ENCODE data around the gene ASS1. TPM values are rescaled to one million over a fixed set of nuclear protein-coding genes. Genes with fewer than 3 reads are reported as not detected.

ASS1 gene
- total and polyA plus RNA-seq, 2 of the 13 experiments (the other 11 are each of a cell fraction or from before 2014, with no cell fraction given): 77.6 to 122 TPM

DNA sequence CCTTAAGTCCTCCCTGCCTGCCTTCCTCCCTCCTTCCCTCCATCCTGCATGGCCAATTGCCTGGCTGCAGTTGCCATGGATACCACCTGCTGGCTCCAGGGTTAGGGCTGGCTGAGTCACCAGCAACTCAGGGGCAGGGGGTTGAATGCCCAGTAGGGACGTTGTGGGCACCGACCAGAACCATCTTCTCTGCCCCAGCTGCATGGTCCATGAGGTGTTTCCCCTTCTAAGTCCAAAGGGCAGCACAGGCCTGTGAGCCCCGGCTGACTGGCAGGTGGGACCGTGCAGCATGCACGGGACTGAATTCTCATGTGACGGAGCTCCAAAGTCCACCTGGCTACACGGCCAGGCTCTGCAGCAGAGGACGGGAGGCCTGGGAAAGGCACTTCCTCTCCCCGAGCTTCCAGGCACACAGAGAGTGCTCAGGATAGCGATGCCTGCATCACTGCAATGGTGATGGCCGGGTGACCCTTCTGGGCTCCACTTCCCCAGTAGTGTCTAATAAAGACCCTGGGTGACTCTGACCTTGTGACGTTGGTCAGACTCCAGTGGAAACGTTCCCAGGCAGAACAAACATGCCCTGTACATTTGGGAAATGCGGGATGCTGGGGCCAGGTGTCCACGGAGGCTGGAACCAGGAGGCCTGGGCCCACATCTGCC is 5.7 kb downstream of the ASS1 start (continued):
- peak; percentile 53; the same call in 1 of the 3 replicates for TF ChIP-seq MXI1 (IDR thresholded peaks at IDR 0.05; ENCODE audit: borderline replicate concordance, low read depth, low read length)
- TF ChIP-seq MATR3 (CRISPR knock-in tag; IDR thresholded peaks at IDR 0.05): no peak
- TF ChIP-seq ISL2 (CRISPR knock-in tag; IDR thresholded peaks at IDR 0.05): peak; percentile 76
- TF ChIP-seq ZNF292 (CRISPR knock-in tag; IDR thresholded peaks at IDR 0.05; ENCODE audit: borderline replicate concordance, low read depth): peak; percentile 68; the same call in 1 of the 2 replicates
- TF ChIP-seq GATAD2A (CRISPR knock-in tag; IDR thresholded peaks at IDR 0.05): peak; percentile 94
- no peak for TF ChIP-seq ZNF530 (CRISPR knock-in tag; IDR thresholded peaks at IDR 0.05; ENCODE audit: low read depth)
- TF ChIP-seq, protein P1, sequence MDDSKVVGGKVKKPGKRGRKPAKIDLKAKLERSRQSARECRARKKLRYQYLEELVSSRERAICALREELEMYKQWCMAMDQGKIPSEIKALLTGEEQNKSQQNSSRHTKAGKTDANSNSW (CRISPR knock-in tag; IDR thresholded peaks at IDR 0.05; ENCODE audit: borderline replicate concordance): peak; percentile 78; the same call in 1 of the 2 replicates
- TF ChIP-seq, protein P2, sequence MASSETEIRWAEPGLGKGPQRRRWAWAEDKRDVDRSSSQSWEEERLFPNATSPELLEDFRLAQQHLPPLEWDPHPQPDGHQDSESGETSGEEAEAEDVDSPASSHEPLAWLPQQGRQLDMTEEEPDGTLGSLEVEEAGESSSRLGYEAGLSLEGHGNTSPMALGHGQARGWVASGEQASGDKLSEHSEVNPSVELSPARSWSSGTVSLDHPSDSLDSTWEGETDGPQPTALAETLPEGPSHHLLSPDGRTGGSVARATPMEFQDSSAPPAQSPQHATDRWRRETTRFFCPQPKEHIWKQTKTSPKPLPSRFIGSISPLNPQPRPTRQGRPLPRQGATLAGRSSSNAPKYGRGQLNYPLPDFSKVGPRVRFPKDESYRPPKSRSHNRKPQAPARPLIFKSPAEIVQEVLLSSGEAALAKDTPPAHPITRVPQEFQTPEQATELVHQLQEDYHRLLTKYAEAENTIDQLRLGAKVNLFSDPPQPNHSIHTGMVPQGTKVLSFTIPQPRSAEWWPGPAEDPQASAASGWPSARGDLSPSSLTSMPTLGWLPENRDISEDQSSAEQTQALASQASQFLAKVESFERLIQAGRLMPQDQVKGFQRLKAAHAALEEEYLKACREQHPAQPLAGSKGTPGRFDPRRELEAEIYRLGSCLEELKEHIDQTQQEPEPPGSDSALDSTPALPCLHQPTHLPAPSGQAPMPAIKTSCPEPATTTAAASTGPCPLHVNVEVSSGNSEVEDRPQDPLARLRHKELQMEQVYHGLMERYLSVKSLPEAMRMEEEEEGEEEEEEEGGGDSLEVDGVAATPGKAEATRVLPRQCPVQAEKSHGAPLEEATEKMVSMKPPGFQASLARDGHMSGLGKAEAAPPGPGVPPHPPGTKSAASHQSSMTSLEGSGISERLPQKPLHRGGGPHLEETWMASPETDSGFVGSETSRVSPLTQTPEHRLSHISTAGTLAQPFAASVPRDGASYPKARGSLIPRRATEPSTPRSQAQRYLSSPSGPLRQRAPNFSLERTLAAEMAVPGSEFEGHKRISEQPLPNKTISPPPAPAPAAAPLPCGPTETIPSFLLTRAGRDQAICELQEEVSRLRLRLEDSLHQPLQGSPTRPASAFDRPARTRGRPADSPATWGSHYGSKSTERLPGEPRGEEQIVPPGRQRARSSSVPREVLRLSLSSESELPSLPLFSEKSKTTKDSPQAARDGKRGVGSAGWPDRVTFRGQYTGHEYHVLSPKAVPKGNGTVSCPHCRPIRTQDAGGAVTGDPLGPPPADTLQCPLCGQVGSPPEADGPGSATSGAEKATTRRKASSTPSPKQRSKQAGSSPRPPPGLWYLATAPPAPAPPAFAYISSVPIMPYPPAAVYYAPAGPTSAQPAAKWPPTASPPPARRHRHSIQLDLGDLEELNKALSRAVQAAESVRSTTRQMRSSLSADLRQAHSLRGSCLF (CRISPR knock-in tag; IDR thresholded peaks at IDR 0.05; ENCODE audit: borderline replicate concordance): no peak; the same call in 1 of the 2 replicates
- TF ChIP-seq SIX1 (CRISPR knock-in tag; IDR thresholded peaks at IDR 0.05; ENCODE audit: borderline replicate concordance): peak; percentile 54; the same call in 1 of the 2 replicates
- TF ChIP-seq, protein P3, sequence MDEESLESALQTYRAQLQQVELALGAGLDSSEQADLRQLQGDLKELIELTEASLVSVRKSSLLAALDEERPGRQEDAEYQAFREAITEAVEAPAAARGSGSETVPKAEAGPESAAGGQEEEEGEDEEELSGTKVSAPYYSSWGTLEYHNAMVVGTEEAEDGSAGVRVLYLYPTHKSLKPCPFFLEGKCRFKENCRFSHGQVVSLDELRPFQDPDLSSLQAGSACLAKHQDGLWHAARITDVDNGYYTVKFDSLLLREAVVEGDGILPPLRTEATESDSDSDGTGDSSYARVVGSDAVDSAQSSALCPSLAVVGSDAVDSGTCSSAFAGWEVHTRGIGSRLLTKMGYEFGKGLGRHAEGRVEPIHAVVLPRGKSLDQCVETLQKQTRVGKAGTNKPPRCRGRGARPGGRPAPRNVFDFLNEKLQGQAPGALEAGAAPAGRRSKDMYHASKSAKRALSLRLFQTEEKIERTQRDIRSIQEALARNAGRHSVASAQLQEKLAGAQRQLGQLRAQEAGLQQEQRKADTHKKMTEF (CRISPR knock-in tag; IDR thresholded peaks at IDR 0.05): peak; percentile 92
- TF ChIP-seq, protein P4, sequence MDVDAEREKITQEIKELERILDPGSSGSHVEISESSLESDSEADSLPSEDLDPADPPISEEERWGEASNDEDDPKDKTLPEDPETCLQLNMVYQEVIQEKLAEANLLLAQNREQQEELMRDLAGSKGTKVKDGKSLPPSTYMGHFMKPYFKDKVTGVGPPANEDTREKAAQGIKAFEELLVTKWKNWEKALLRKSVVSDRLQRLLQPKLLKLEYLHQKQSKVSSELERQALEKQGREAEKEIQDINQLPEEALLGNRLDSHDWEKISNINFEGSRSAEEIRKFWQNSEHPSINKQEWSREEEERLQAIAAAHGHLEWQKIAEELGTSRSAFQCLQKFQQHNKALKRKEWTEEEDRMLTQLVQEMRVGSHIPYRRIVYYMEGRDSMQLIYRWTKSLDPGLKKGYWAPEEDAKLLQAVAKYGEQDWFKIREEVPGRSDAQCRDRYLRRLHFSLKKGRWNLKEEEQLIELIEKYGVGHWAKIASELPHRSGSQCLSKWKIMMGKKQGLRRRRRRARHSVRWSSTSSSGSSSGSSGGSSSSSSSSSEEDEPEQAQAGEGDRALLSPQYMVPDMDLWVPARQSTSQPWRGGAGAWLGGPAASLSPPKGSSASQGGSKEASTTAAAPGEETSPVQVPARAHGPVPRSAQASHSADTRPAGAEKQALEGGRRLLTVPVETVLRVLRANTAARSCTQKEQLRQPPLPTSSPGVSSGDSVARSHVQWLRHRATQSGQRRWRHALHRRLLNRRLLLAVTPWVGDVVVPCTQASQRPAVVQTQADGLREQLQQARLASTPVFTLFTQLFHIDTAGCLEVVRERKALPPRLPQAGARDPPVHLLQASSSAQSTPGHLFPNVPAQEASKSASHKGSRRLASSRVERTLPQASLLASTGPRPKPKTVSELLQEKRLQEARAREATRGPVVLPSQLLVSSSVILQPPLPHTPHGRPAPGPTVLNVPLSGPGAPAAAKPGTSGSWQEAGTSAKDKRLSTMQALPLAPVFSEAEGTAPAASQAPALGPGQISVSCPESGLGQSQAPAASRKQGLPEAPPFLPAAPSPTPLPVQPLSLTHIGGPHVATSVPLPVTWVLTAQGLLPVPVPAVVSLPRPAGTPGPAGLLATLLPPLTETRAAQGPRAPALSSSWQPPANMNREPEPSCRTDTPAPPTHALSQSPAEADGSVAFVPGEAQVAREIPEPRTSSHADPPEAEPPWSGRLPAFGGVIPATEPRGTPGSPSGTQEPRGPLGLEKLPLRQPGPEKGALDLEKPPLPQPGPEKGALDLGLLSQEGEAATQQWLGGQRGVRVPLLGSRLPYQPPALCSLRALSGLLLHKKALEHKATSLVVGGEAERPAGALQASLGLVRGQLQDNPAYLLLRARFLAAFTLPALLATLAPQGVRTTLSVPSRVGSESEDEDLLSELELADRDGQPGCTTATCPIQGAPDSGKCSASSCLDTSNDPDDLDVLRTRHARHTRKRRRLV (CRISPR knock-in tag; IDR thresholded peaks at IDR 0.05): no peak

Measured in HepG2 (cell line).